ENCODE measurements around the gene GALNT16.
"Not testable (repeated sequence)": the region's sequence is repeated elsewhere in the genome, so short reads cannot be mapped to it uniquely, and the experiment has no call there.

GALNT16 gene

GRCh38 chr14:69259527-69260189, at the start of gene GALNT16:
TSS of gene GALNT16 (plus strand) at chr14:69260158. CDS start at chr14:69260291, 133 bp downstream.
- Histone ChIP-seq H3K9ac (no peak within 1 kb of the TSS), H3K79me2 (ENCODE audit: insufficient read depth, low read depth) (no peaks in the 10 kb centered on the region), H3K4me3 (IDR thresholded peaks at IDR 0.05; ENCODE audit: insufficient read depth, low read depth, low read length) (no peak within 1 kb of the TSS), H4K20me1 (ENCODE audit: insufficient read depth) (no peaks in the 10 kb centered on the region), H3K36me3 (ENCODE audit: insufficient read depth) (no peaks in the 10 kb centered on the region), H3K27me3 (ENCODE audit: insufficient read depth, low read depth) (no peaks in the 10 kb centered on the region), H2AFZ (ENCODE audit: low read depth) (no peak within 1 kb of the TSS), H3K4me2 (no peak within 1 kb of the TSS), H3K4me1 (ENCODE audit: low read depth, poor library complexity, severe bottlenecking) (no peaks in the 10 kb centered on the region), H3K27ac (no peak within 1 kb of the TSS)
- TF ChIP-seq CTCF (conservative IDR thresholded peaks at IDR 0.05; ENCODE audit: low read depth, low read length), result no peak

GRCh38 chr14:69214393-69214792, 45.6 kb upstream of the GALNT16 start:
- H3K4me2 ChIP-seq, result no peak overlapping the region
- H2AFZ ChIP-seq (ENCODE audit: low read depth), result no peak overlapping the region
- H3K9ac ChIP-seq, result no peak overlapping the region
- no peak for TF ChIP-seq CTCF (conservative IDR thresholded peaks at IDR 0.05; ENCODE audit: low read depth, low read length)
- no peaks in the 10 kb centered on the region for H3K36me3 ChIP-seq (ENCODE audit: insufficient read depth)
- no peak overlapping the region for H3K27ac ChIP-seq
- no peaks in the 10 kb centered on the region for H3K79me2 ChIP-seq (ENCODE audit: insufficient read depth, low read depth)
- H3K4me1 ChIP-seq (ENCODE audit: low read depth, poor library complexity, severe bottlenecking), result no peaks in the 10 kb centered on the region
- no peak overlapping the region for H3K4me3 ChIP-seq (IDR thresholded peaks at IDR 0.05; ENCODE audit: insufficient read depth, low read depth, low read length)
- no peaks in the 10 kb centered on the region for H4K20me1 ChIP-seq (ENCODE audit: insufficient read depth)
- no peaks in the 10 kb centered on the region for H3K27me3 ChIP-seq (ENCODE audit: insufficient read depth, low read depth)

- H3K79me2 ChIP-seq (ENCODE audit: insufficient read depth, low read depth); H3K4me1 ChIP-seq (ENCODE audit: low read depth, poor library complexity, severe bottlenecking); H2AFZ ChIP-seq (ENCODE audit: low read depth); H3K36me3 ChIP-seq (ENCODE audit: insufficient read depth); H3K27me3 ChIP-seq (ENCODE audit: insufficient read depth, low read depth); H3K4me2 ChIP-seq; H3K27ac ChIP-seq; H3K9ac ChIP-seq; H3K4me3 ChIP-seq (IDR thresholded peaks at IDR 0.05; ENCODE audit: insufficient read depth, low read depth, low read length); H4K20me1 ChIP-seq (ENCODE audit: insufficient read depth): not testable (repeated sequence)
These were observed 42.3 kb upstream of the GALNT16 start for GRCh38 chr14:69217663-69218062.

- no peaks in the 10 kb centered on the region for H4K20me1 ChIP-seq (ENCODE audit: insufficient read depth)
- no peak overlapping the region for H3K4me3 ChIP-seq (IDR thresholded peaks at IDR 0.05; ENCODE audit: insufficient read depth, low read depth, low read length)
- H3K27ac ChIP-seq, result no peak overlapping the region
- no peaks in the 10 kb centered on the region for H3K36me3 ChIP-seq (ENCODE audit: insufficient read depth)
- no peak overlapping the region for H3K9ac ChIP-seq
- no peak overlapping the region for H3K4me2 ChIP-seq
- TF ChIP-seq CTCF (conservative IDR thresholded peaks at IDR 0.05; ENCODE audit: low read depth, low read length), result no peak
- H2AFZ ChIP-seq (ENCODE audit: low read depth), result no peak overlapping the region
- no peaks in the 10 kb centered on the region for H3K4me1 ChIP-seq (ENCODE audit: low read depth, poor library complexity, severe bottlenecking)
- no peaks in the 10 kb centered on the region for H3K79me2 ChIP-seq (ENCODE audit: insufficient read depth, low read depth)
- no peaks in the 10 kb centered on the region for H3K27me3 ChIP-seq (ENCODE audit: insufficient read depth, low read depth)
These were observed 35.0 kb upstream of the GALNT16 start for GRCh38 chr14:69224946-69225345.

- TF ChIP-seq CTCF (conservative IDR thresholded peaks at IDR 0.05; ENCODE audit: low read depth, low read length), result no peak
- H3K9ac ChIP-seq, result no peak overlapping the region
- H3K4me2 ChIP-seq, result no peak overlapping the region
- no peaks in the 10 kb centered on the region for H3K36me3 ChIP-seq (ENCODE audit: insufficient read depth)
- H3K27me3 ChIP-seq (ENCODE audit: insufficient read depth, low read depth), result no peaks in the 10 kb centered on the region
- H4K20me1 ChIP-seq (ENCODE audit: insufficient read depth), result no peaks in the 10 kb centered on the region
- H3K4me3 ChIP-seq (IDR thresholded peaks at IDR 0.05; ENCODE audit: insufficient read depth, low read depth, low read length), result no peak overlapping the region
- no peaks in the 10 kb centered on the region for H3K4me1 ChIP-seq (ENCODE audit: low read depth, poor library complexity, severe bottlenecking)
- H3K27ac ChIP-seq, result no peak overlapping the region
- H3K79me2 ChIP-seq (ENCODE audit: insufficient read depth, low read depth), result no peaks in the 10 kb centered on the region
- H2AFZ ChIP-seq (ENCODE audit: low read depth), result no peak overlapping the region
These were observed 33.8 kb upstream of the GALNT16 start for GRCh38 chr14:69226178-69226577.
